HT1080 (cell line): ENCODE data around the gene VDR. TPM values are rescaled to one million over a fixed set of nuclear protein-coding genes. Genes with fewer than 3 reads are reported as not detected.
"Not testable (repeated sequence)": the region's sequence is repeated elsewhere in the genome, so short reads cannot be mapped to it uniquely, and the experiment has no call there.

Source experiments
- DNase-seq: peaks from one replicate; pipeline ENCODE4 v3.0.0-alpha.2; 2015; ENCODE audit warnings: low read depth
- total RNA-seq: library from RNA; depleted of rRNA; stranded (reverse); fragments of >200 nt; shearing (Covaris generic); gene quantifications from 2 replicates; pipeline ENCODE4 v1.2.3, GENCODE V29; 2014

VDR gene
- total RNA-seq, 1 experiment from 2014 or later = 6.1 TPM

GRCh38 chr12:47816403-47817271 is 88.2 kb downstream of the VDR start:
- no peak for DNase-seq

- DNase-seq = not testable (repeated sequence)
These were observed 89.3 kb downstream of the VDR start for GRCh38 chr12:47815447-47815846.

- DNase-seq = no peak
These were observed 90.1 kb downstream of the VDR start for GRCh38 chr12:47814539-47815170.

- peak; percentile 54 for DNase-seq
These were observed 91.1 kb downstream of the VDR start for GRCh38 chr12:47813511-47814196.

- peak; percentile 90 for DNase-seq
These were observed 91.8 kb downstream of the VDR start for GRCh38 chr12:47812797-47813510.

GRCh38 chr12:47811581-47812484 is 93.0 kb downstream of the VDR start:
- DNase-seq = peak; percentile 78

GRCh38 chr12:47811072-47811396 is 93.8 kb downstream of the VDR start:
- no peak for DNase-seq

- DNase-seq = not testable (repeated sequence)
These were observed 95.3 kb downstream of the VDR start for GRCh38 chr12:47809518-47809917.

GRCh38 chr12:47808574-47809365 is 96.0 kb downstream of the VDR start:
- DNase-seq = peak; percentile 79

- peak; percentile 74 for DNase-seq
These were observed 96.7 kb downstream of the VDR start for GRCh38 chr12:47808050-47808449.

- no peak for DNase-seq
These were observed 97.5 kb downstream of the VDR start for GRCh38 chr12:47807338-47807737.

- no peak for DNase-seq
These were observed 99.4 kb downstream of the VDR start for GRCh38 chr12:47805417-47805816.

- no peak for DNase-seq
These were observed 100.6 kb downstream of the VDR start for GRCh38 chr12:47804171-47804570.

GRCh38 chr12:47803191-47803875 is 101.5 kb downstream of the VDR start:
- no peak for DNase-seq

- no peak for DNase-seq
These were observed 102.5 kb downstream of the VDR start for GRCh38 chr12:47802312-47802711.

- no peak for DNase-seq
These were observed 102.9 kb downstream of the VDR start for GRCh38 chr12:47801904-47802246.

- no peak for DNase-seq
These were observed 103.5 kb downstream of the VDR start for GRCh38 chr12:47801170-47801903.

- no peak for DNase-seq
These were observed 104.2 kb downstream of the VDR start for GRCh38 chr12:47800582-47800981.
